H1 (cell line): ENCODE measurements around the gene GDPD5. TPM values are rescaled to one million over a fixed set of nuclear protein-coding genes. Genes with fewer than 3 reads are reported as not detected.

Source experiments
- CTCF ChIA-PET: fragments of 300-600 bp; sonication (Branson Sonifier 250); formaldehyde crosslinking; loops from one replicate; lab custom pipeline; 2021; ENCODE audit not compliant: partially characterized antibody; lab: Charles Lee
- POLR2A ChIA-PET: fragments of 300-600 bp; sonication (Branson Sonifier 250); formaldehyde crosslinking; loops from one replicate; lab custom pipeline; 2021; ENCODE audit warnings: inconsistent platforms; ENCODE audit not compliant: partially characterized antibody; lab: Charles Lee
- DNase-seq, 2 experiments: peaks; one replicate each; pipeline versions ENCODE4 v3.0.0 to v3.0.0-alpha.2; 2010 to 2022; ENCODE audit warnings: low spot score in 2 of 2, low read depth in 1 of 2, mixed read lengths in 1 of 2
- FAIRE-seq: peaks from 2 replicates; lab custom pipeline; 2011; peaks lifted over from hg19 to GRCh38; lab: Jason Lieb, UNC
- H2AFZ ChIP-seq: 2 replicates; pipeline ENCODE4 v1.8.1; 2012; ENCODE audit warnings: low read length, inconsistent platforms
- H2AK5ac ChIP-seq: 2 replicates; pipeline ENCODE4 v1.6.1; 2013; ENCODE audit warnings: low read depth, low read length
- H2BK120ac ChIP-seq: replicated peaks from 2 replicates; pipeline ENCODE3; 2013; ENCODE audit warnings: low read depth, low read length, inconsistent platforms
- H2BK12ac ChIP-seq: 2 replicates; pipeline ENCODE4 v1.6.1; 2013; ENCODE audit warnings: low read depth, low read length
- H2BK15ac ChIP-seq: 2 replicates; pipeline ENCODE4 v1.6.1; 2013; ENCODE audit warnings: low read length
- H2BK20ac ChIP-seq: 2 replicates; pipeline ENCODE4 v1.6.1; 2013; ENCODE audit warnings: low read length
- H2BK5ac ChIP-seq: 2 replicates; pipeline ENCODE4 v1.6.1; 2013; ENCODE audit warnings: low read depth, low read length
- H3K14ac ChIP-seq: 2 replicates; pipeline ENCODE4 v1.6.1; 2013; ENCODE audit warnings: inconsistent platforms; ENCODE audit not compliant: insufficient read length
- H3K18ac ChIP-seq: 2 replicates; pipeline ENCODE4 v1.6.1; 2013; ENCODE audit warnings: low read length; ENCODE audit errors: extremely low read depth
- H3K23ac ChIP-seq: 2 replicates; pipeline ENCODE4 v1.6.1; 2013; ENCODE audit warnings: inconsistent platforms; ENCODE audit not compliant: insufficient read length
- H3K23me2 ChIP-seq: 2 replicates; pipeline ENCODE4 v1.6.1; 2013; ENCODE audit warnings: low read depth, low read length
- H3K27ac ChIP-seq: 2 replicates; pipeline ENCODE4 v1.6.1; 2011; ENCODE audit warnings: low read depth, low read length, inconsistent platforms
- H3K27me3 ChIP-seq, 4 experiments: replicated peaks in 1 of 4; 1 replicate in 1 of 4; 2 replicates in 3 of 4; pipeline versions ENCODE4 v1.6.1 to v1.8.1; 2011 to 2013; ENCODE audit warnings: low read length in 3 of 4, mild to moderate bottlenecking in 3 of 4, inconsistent platforms in 2 of 4, mixed read lengths in 2 of 4, moderate library complexity in 1 of 4; ENCODE audit not compliant: control insufficient read depth in 3 of 4, insufficient read depth in 3 of 4; ENCODE audit errors: extremely low read depth in 1 of 4
- H3K36me3 ChIP-seq, 4 experiments: 2 replicates each; pipeline versions ENCODE4 v1.6.1 to v1.8.1; 2011 to 2013; ENCODE audit warnings: mild to moderate bottlenecking in 4 of 4, low read length in 3 of 4, moderate library complexity in 2 of 4, control low read depth in 1 of 4, inconsistent platforms in 1 of 4; ENCODE audit not compliant: insufficient read depth in 4 of 4, control insufficient read depth in 2 of 4
- H3K4ac ChIP-seq: replicated peaks from 2 replicates; pipeline ENCODE3; 2013; ENCODE audit warnings: low read length, low read depth, mixed read lengths, inconsistent platforms; ENCODE audit not compliant: insufficient read length
- H3K4me1 ChIP-seq, 4 experiments: replicated peaks in 1 of 4; 1 replicate in 1 of 4; 2 replicates in 3 of 4; pipeline versions ENCODE4 v1.6.1 to v1.8.1; 2011 to 2013; ENCODE audit warnings: low read length in 3 of 4, inconsistent platforms in 2 of 4, mixed read lengths in 1 of 4; ENCODE audit not compliant: insufficient read depth in 4 of 4, control insufficient read depth in 3 of 4
- H3K4me2 ChIP-seq, 2 experiments: 2 replicates each; pipeline versions ENCODE4 v1.6.1 to v1.8.1; 2011 to 2013; ENCODE audit warnings: low read depth in 2 of 2, low read length in 2 of 2, control low read depth in 1 of 2, inconsistent platforms in 1 of 2, mild to moderate bottlenecking in 1 of 2; ENCODE audit not compliant: insufficient read depth in 1 of 2
- H3K4me3 ChIP-seq, 4 experiments: fragments of 200-600, 300-600 bp in 1 of 4; sonication (generic), shearing (Covaris generic), sonication (Bioruptor Twin) in 1 of 4; 2 replicates each; pipeline versions ENCODE4 v1.5.1 to v1.8.1; 2011 to 2016; ENCODE audit warnings: low read length in 4 of 4, low read depth in 3 of 4, control low read depth in 2 of 4, inconsistent platforms in 2 of 4, mild to moderate bottlenecking in 2 of 4, mixed read lengths in 1 of 4, moderate library complexity in 1 of 4; ENCODE audit not compliant: insufficient read depth in 2 of 4; ENCODE audit errors: extremely low read depth in 1 of 4
- H3K56ac ChIP-seq: replicated peaks from 2 replicates; pipeline ENCODE3; 2013; ENCODE audit warnings: low read depth, mild to moderate bottlenecking, mixed read lengths, low read length, inconsistent platforms; ENCODE audit not compliant: insufficient read length
- H3K79me1 ChIP-seq: 2 replicates; pipeline ENCODE4 v1.6.1; 2013; ENCODE audit warnings: low read depth, low read length, control low read depth
- H3K79me2 ChIP-seq, 2 experiments: 2 replicates each; pipeline versions ENCODE4 v1.6.1 to v1.8.1; 2012 to 2013; ENCODE audit warnings: low read length in 2 of 2, mild to moderate bottlenecking in 2 of 2, inconsistent platforms in 1 of 2; ENCODE audit not compliant: insufficient read depth in 2 of 2, control insufficient read depth in 1 of 2
- H3K9ac ChIP-seq, 4 experiments: replicated peaks in 1 of 4; 1 replicate in 1 of 4; 2 replicates in 3 of 4; pipeline versions ENCODE4 v1.6.1 to v1.8.1; 2011 to 2013; ENCODE audit warnings: low read depth in 3 of 4, low read length in 3 of 4, control low read depth in 2 of 4, mild to moderate bottlenecking in 2 of 4, moderate library complexity in 2 of 4, inconsistent platforms in 1 of 4; ENCODE audit errors: extremely low read depth in 1 of 4
- H3K9me3 ChIP-seq, 2 experiments: 2 replicates each; pipeline versions ENCODE4 v1.6.1 to v1.8.1; 2012 to 2013; ENCODE audit warnings: mild to moderate bottlenecking in 2 of 2, moderate library complexity in 2 of 2, control low read depth in 1 of 2, inconsistent platforms in 1 of 2, low read depth in 1 of 2, low read length in 1 of 2, mixed read lengths in 1 of 2; ENCODE audit not compliant: insufficient read depth in 2 of 2
- H4K20me1 ChIP-seq, 2 experiments: replicated peaks in 1 of 2; 2 replicates each; pipeline versions ENCODE3 to v1.8.1; 2011 to 2013; ENCODE audit warnings: inconsistent platforms in 2 of 2, low read length in 2 of 2, mild to moderate bottlenecking in 1 of 2; ENCODE audit not compliant: insufficient read depth in 2 of 2, control insufficient read depth in 1 of 2
- H4K5ac ChIP-seq: 2 replicates; pipeline ENCODE4 v1.6.1; 2013; ENCODE audit warnings: low read length, low read depth, mixed read lengths, inconsistent platforms; ENCODE audit not compliant: insufficient read length
- H4K8ac ChIP-seq: 2 replicates; pipeline ENCODE4 v1.8.0; 2013; ENCODE audit warnings: mild to moderate bottlenecking, moderate library complexity, low read length, inconsistent platforms; ENCODE audit not compliant: insufficient read depth; ENCODE audit errors: extremely low read depth
- H4K91ac ChIP-seq: replicated peaks from 2 replicates; pipeline ENCODE3; 2013; ENCODE audit warnings: low read length, mixed read lengths, inconsistent platforms; ENCODE audit not compliant: insufficient read length
- BACH1 ChIP-seq: IDR thresholded peaks from 2 replicates; pipeline ENCODE4 v1.6.1; 2012; ENCODE audit warnings: low read length, improper control_type of control experiment
- BCL11A ChIP-seq, 2 experiments: IDR thresholded peaks; one replicate each; pipeline ENCODE4 v1.6.1; 2011; ENCODE audit warnings: low read depth in 2 of 2, low read length in 2 of 2, mild to moderate bottlenecking in 2 of 2
- CREB1 ChIP-seq: IDR thresholded peaks from 2 replicates; pipeline ENCODE4 v1.6.1; 2012; ENCODE audit warnings: inconsistent platforms
- CTBP2 ChIP-seq: IDR thresholded peaks from 2 replicates; pipeline ENCODE4 v1.7.0; 2011; ENCODE audit warnings: borderline replicate concordance, mild to moderate bottlenecking, moderate library complexity, mixed read lengths, low read length; ENCODE audit not compliant: insufficient read depth, insufficient read length
- EP300 ChIP-seq, 2 experiments: IDR thresholded peaks; 1 replicate in 1 of 2; 2 replicates in 1 of 2; pipeline ENCODE4 v1.6.1; 2011 to 2012; ENCODE audit warnings: low read depth in 2 of 2, low read length in 2 of 2, mild to moderate bottlenecking in 2 of 2, borderline replicate concordance in 1 of 2, inconsistent platforms in 1 of 2, moderate library complexity in 1 of 2
- FOSL1 ChIP-seq: IDR thresholded peaks from 2 replicates; pipeline ENCODE4 v1.6.1; 2011; ENCODE audit warnings: mild to moderate bottlenecking, low read depth, low read length, moderate library complexity; ENCODE audit not compliant: insufficient read depth
- GABPA ChIP-seq: IDR thresholded peaks from 2 replicates; pipeline ENCODE4 v1.6.1; 2011; ENCODE audit warnings: mild to moderate bottlenecking, low read length, moderate library complexity, borderline replicate concordance; ENCODE audit not compliant: insufficient read depth
- GTF2F1 ChIP-seq: IDR thresholded peaks from 2 replicates; pipeline ENCODE4 v1.6.1; 2012; ENCODE audit warnings: low read depth, low read length, improper control_type of control experiment, borderline replicate concordance
- HDAC2 ChIP-seq, 2 experiments: fragments of 300-600 bp in 1 of 2; sonication (generic) in 1 of 2; IDR thresholded peaks; 2 replicates each; pipeline ENCODE4 v1.6.1; 2011 to 2012; ENCODE audit warnings: low read depth in 2 of 2, low read length in 2 of 2, mild to moderate bottlenecking in 2 of 2, moderate library complexity in 2 of 2, borderline replicate concordance in 1 of 2, inconsistent platforms in 1 of 2
- HDAC6 ChIP-seq: IDR thresholded peaks from one replicate; pipeline ENCODE4 v1.7.1; 2012; ENCODE audit warnings: low read depth, mild to moderate bottlenecking, inconsistent platforms, low read length, moderate library complexity
- JUND ChIP-seq: IDR thresholded peaks from 2 replicates; pipeline ENCODE4 v1.6.1; 2011; ENCODE audit warnings: mild to moderate bottlenecking, improper control_type of control experiment, low read length
- NRF1 ChIP-seq: IDR thresholded peaks from 2 replicates; pipeline ENCODE4 v1.6.1; 2011; ENCODE audit warnings: mild to moderate bottlenecking, low read depth, low read length, improper control_type of control experiment
- SIRT6 ChIP-seq: IDR thresholded peaks from one replicate; pipeline ENCODE4 v1.7.1; 2012; ENCODE audit warnings: low read length, inconsistent platforms
- SP1 ChIP-seq: IDR thresholded peaks from 2 replicates; pipeline ENCODE4 v1.6.1; 2011; ENCODE audit warnings: low read depth, low read length
- ZNF274 ChIP-seq: IDR thresholded peaks from 2 replicates; pipeline ENCODE4 v1.7.0; 2012; ENCODE audit warnings: low read length, borderline replicate concordance; ENCODE audit errors: extremely low read depth
- WGBS, 2 experiments: shearing (Covaris generic) in 1 of 2; methylation state at CpG; one replicate each; pipeline versions ENCODE4 v1.1.6 to v1.1.7; 2013 to 2015; ENCODE audit warnings: low lambda C conversion rate in 2 of 2, mixed read lengths in 2 of 2, inconsistent platforms in 1 of 2, low coverage in 1 of 2, missing lambda C conversion rate in 1 of 2; ENCODE audit not compliant: insufficient replicate concordance in 2 of 2, insufficient coverage in 1 of 2, insufficient read length in 1 of 2; ENCODE audit errors: extremely low coverage in 1 of 2, missing lambda C conversion rate in 1 of 2; 5-methylcytosine and 5-hydroxymethylcytosine counted together
- polyA plus RNA-seq, 7 experiments: library from polyadenylated mRNA; depleted of rRNA in 3 of 7; stranded (reverse) in 5 of 7; unstranded in 2 of 7; fragments of >200 nt in 5 of 7; fragments of 200-250 nt in 2 of 7; gene quantifications; 1 replicate in 5 of 7; 2 replicates in 1 of 7; 4 replicates in 1 of 7; pipeline versions ENCODE4 v1.2.1 to v1.2.3, GENCODE V29; 2011 to 2013; ENCODE audit warnings: missing spikeins in 2 of 7, mixed read lengths in 2 of 7
- total RNA-seq: library from RNA; stranded (reverse); fragmentation: NEBNext Ultra II Directional; extraction: Animal tissue kit (Norgen Biotek cat#: 25700); gene quantifications from 2 replicates; pipeline ENCODE4 v1.2.1, GENCODE V29; 2021

Gene GDPD5
- total and polyA plus RNA-seq, 2 of the 8 experiments (the other 6 are each of a cell fraction or from before 2014, with no cell fraction given): 7.8 to 8.6 TPM

DNA sequence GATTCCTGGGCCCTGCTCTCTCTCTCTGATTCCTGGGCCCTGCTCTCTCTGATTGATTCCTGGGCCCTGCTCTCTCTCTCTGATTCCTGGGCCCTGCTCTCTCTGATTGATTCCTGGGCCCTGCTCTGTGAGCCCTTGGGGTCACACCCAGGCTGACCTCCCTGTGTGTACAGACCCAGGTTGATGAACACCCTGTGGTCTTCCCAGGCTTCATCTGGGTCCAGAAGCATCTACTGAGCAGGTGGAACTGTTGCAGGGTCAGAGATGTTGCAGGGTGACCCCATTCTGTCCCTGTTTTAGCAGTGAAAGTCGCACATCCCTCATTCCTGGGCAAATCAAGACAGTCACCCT, 16.3 kb upstream of the GDPD5 start:
- Histone ChIP-seq H2BK12ac (no peak overlapping the region), H4K8ac (no peak overlapping the region), H3K4me1 (peaks cover 0 to 3% (median 0%) of the 10 kb centered on the region in 4 experiments; a peak in 1 of 7 replicates), H3K36me3 (no peaks in the 10 kb centered on the region), H2BK5ac (no peak overlapping the region), H3K23me2 (no peaks in the 10 kb centered on the region), H2AK5ac (no peak overlapping the region), H3K14ac (no peak overlapping the region), H2BK120ac (no peak overlapping the region), H3K79me1 (no peaks in the 10 kb centered on the region), H4K91ac (no peak overlapping the region), H2BK20ac (no peak overlapping the region), H3K4ac (no peak overlapping the region), H3K56ac (no peak overlapping the region), H3K79me2 (no peaks in the 10 kb centered on the region), H2AFZ (no peak overlapping the region), H2BK15ac (no peak overlapping the region), H3K23ac (no peak overlapping the region), H3K4me3 (no peak overlapping the region), H4K5ac (no peak overlapping the region), H3K9me3 (no peaks in the 10 kb centered on the region), H3K4me2 (no peak overlapping the region), H3K18ac (no peak overlapping the region), H4K20me1 (no peaks in the 10 kb centered on the region), H3K9ac (no peak overlapping the region), H3K27ac (no peak overlapping the region), H3K27me3 (no peaks in the 10 kb centered on the region; a peak in 2 of 7 replicates)
- DNase-seq: no peak
- CTCF ChIA-PET: interaction anchor here (0.8 to 5.5 kb wide), 7 partner anchors 11 to 114 kb away, joined by 3 to 90 read pairs (median 5); no protein-coding TSS in a partner anchor
- POLR2A ChIA-PET: interaction anchor here (4.2 to 6.0 kb wide), 4 partner anchors 12 to 32 kb away, joined by 22 to 104 read pairs (median 48); partner anchors contain the start of gene SERPINH1
- no peak for FAIRE-seq
- 87% methylated on average over 1 of the region's 1 CpG; no CpG with 5 or more reads in 1 of the 2 experiments for WGBS, 2 experiments
- no peak for TF ChIP-seq GTF2F1
- TF ChIP-seq GABPA: no peak
- no peak for TF ChIP-seq FOSL1
- TF ChIP-seq HDAC2 (IDR thresholded peaks at IDR 0.05; ENCODE audit: borderline replicate concordance in 1 of 2, low read depth in 2 of 2, low read length in 2 of 2): no peak
- TF ChIP-seq EP300 (IDR thresholded peaks at IDR 0.05; ENCODE audit: borderline replicate concordance in 1 of 2, low read depth in 2 of 2, low read length in 2 of 2): no peak
- no peak for TF ChIP-seq HDAC6
- no peak for TF ChIP-seq SP1
- TF ChIP-seq SIRT6: no peak
- TF ChIP-seq CREB1: no peak
- TF ChIP-seq BACH1: no peak
- TF ChIP-seq ZNF274: no peak
- no peak for TF ChIP-seq JUND
- TF ChIP-seq BCL11A (IDR thresholded peaks at IDR 0.05; ENCODE audit: low read depth in 2 of 2, low read length in 2 of 2): no peak
- TF ChIP-seq NRF1: no peak
- no peak for TF ChIP-seq CTBP2
